Caco-2 (cell line): ENCODE results near the gene POLR2E. TPM values are rescaled to one million over a fixed set of nuclear protein-coding genes. Genes with fewer than 3 reads are reported as not detected.

ENCODE experiments used
- total RNA-seq: library from RNA; stranded (reverse); gene quantifications from 2 replicates; pipeline ENCODE4 v1.2.3, GENCODE V29; 2022

The POLR2E gene
- total RNA-seq, 1 experiment from 2014 or later: 264 TPM

Other genes with a start within 250 kb of the POLR2E start
- not detected in 2 replicates for gene ELANE, start 243.1 kb downstream of the POLR2E start, total RNA-seq
- 4.4 and 6.1 TPM in 2 replicates for gene CFD, start 235.7 kb downstream of the POLR2E start, total RNA-seq
- 64.3 and 69.1 TPM in 2 replicates for gene MED16, start 202.2 kb downstream of the POLR2E start, total RNA-seq
- gene RNU6-9, start 201.9 kb downstream of the POLR2E start, total RNA-seq: not detected in 2 replicates
- 57.7 and 60.4 TPM in 2 replicates for gene R3HDM4, start 182.2 kb downstream of the POLR2E start, total RNA-seq
- gene KISS1R, start 178.0 kb downstream of the POLR2E start, total RNA-seq: 13.0 and 16.6 TPM in 2 replicates
- gene ARID3A, start 169.3 kb downstream of the POLR2E start, total RNA-seq: 217 and 239 TPM in 2 replicates
- 89.5 and 96.8 TPM in 2 replicates for gene WDR18, start 111.0 kb downstream of the POLR2E start, total RNA-seq
- gene GRIN3B, start 95.0 kb downstream of the POLR2E start, total RNA-seq: 0.41 and 0.49 TPM in 2 replicates
- 148 and 154 TPM in 2 replicates for gene TMEM259, start 74.3 kb downstream of the POLR2E start, total RNA-seq
- not detected in 2 replicates for gene RNU6-2, start 73.9 kb downstream of the POLR2E start, total RNA-seq
- 194 and 221 TPM in 2 replicates for gene CNN2, start 68.8 kb downstream of the POLR2E start, total RNA-seq
- 43.5 and 45.9 TPM in 2 replicates for gene ABCA7, start 55.3 kb downstream of the POLR2E start, total RNA-seq
- gene ARHGAP45, start 28.2 kb downstream of the POLR2E start, total RNA-seq: 38.6 and 43.3 TPM in 2 replicates
- 500 and 546 TPM in 2 replicates for gene GPX4, start 8.6 kb upstream of the POLR2E start, total RNA-seq
- 37.3 and 41.2 TPM in 2 replicates for gene SBNO2, start 78.9 kb upstream of the POLR2E start, total RNA-seq
- 56.7 and 58.1 TPM in 2 replicates for gene STK11, start 110.4 kb upstream of the POLR2E start, total RNA-seq
- gene CBARP, start 142.6 kb upstream of the POLR2E start, total RNA-seq: 7.3 and 9.7 TPM in 2 replicates
- gene ATP5F1D, start 146.4 kb upstream of the POLR2E start, total RNA-seq: 126 and 140 TPM in 2 replicates
- gene MIDN, start 153.2 kb upstream of the POLR2E start, total RNA-seq: 125 and 128 TPM in 2 replicates
- 289 and 331 TPM in 2 replicates for gene CIRBP, start 174.0 kb upstream of the POLR2E start, total RNA-seq
- gene FAM174C, start 180.2 kb upstream of the POLR2E start, total RNA-seq: 51.0 and 56.3 TPM in 2 replicates
- gene EFNA2, start 190.5 kb upstream of the POLR2E start, total RNA-seq: 18.6 and 20.6 TPM in 2 replicates